Activated CD4-positive, alpha-beta memory T cell treated with anti-CD3 and anti-CD28 coated beads for 36 hours (primary cell): ENCODE data around the gene LRP1. TPM values are rescaled to one million over a fixed set of nuclear protein-coding genes. Genes with fewer than 3 reads are reported as not detected.

Experiments
- CTCF ChIA-PET: fragments of 350-600 bp; sonication (Branson Sonifier 250); formaldehyde crosslinking; loops from one replicate; lab custom pipeline; 2021; ENCODE audit warnings: antibody characterized with exemption, inconsistent platforms; lab: Charles Lee
- POLR2A ChIA-PET: fragments of 350-600 bp; sonication (Branson Sonifier 250); formaldehyde crosslinking; loops from one replicate; lab custom pipeline; 2021; ENCODE audit warnings: antibody characterized with exemption; lab: Charles Lee
- DNase-seq: peaks from one replicate; pipeline ENCODE4 v3.0.0-alpha.2; 2020
- H3K27ac Mint-ChIP-seq: one replicate; pipeline ENCODE4 v1.8.0; 2021; ENCODE audit warnings: mixed read lengths
- H3K27me3 Mint-ChIP-seq: one replicate; pipeline ENCODE4 v1.8.0; 2021; ENCODE audit warnings: mixed read lengths
- H3K36me3 Mint-ChIP-seq: one replicate; pipeline ENCODE4 v1.8.0; 2021; ENCODE audit warnings: mixed read lengths
- H3K4me1 Mint-ChIP-seq: one replicate; pipeline ENCODE4 v1.8.0; 2021; ENCODE audit warnings: low read depth, mixed read lengths
- H3K4me3 Mint-ChIP-seq: one replicate; pipeline ENCODE4 v1.8.0; 2021; ENCODE audit warnings: mild to moderate bottlenecking, mixed read lengths
- H3K9me3 Mint-ChIP-seq: one replicate; pipeline ENCODE4 v1.8.0; 2021; ENCODE audit warnings: mixed read lengths
- intact Hi-C: fragments of 100-400 bp; cut with micrococcal nuclease; formaldehyde crosslinking; loops from one replicate; pipeline ENCODE4 v1.15.1; 2023
- total RNA-seq, 2 experiments: library from RNA; stranded (reverse); gene quantifications; one replicate each; pipeline ENCODE4 v1.2.3, GENCODE V29; 2021

LRP1 gene
- total RNA-seq, 2 experiments from 2014 or later, result 1.4 TPM

GRCh38 chr12:57094208-57095160, 33.8 kb upstream of the LRP1 start:
- CTCF ChIA-PET, result interaction anchor here (0.7 to 14.4 kb wide), 12 partner anchors 9 to 93 kb away, joined by 3 to 251 read pairs (median 4); partner anchors contain the start of genes NEMP1 and STAT6
- peak; percentile 10 for DNase-seq
- Mint-ChIP-seq H3K4me1 (peaks cover 59% of the 10 kb centered on the region), H3K9me3 (no peaks in the 10 kb centered on the region), H3K4me3 (peak overlapping the region; percentile 7), H3K27ac (peak overlapping the region; percentile 92), H3K27me3 (no peaks in the 10 kb centered on the region), H3K36me3 (peaks cover 69% of the 10 kb centered on the region)
- intact Hi-C loops, result no loop called here
- POLR2A ChIA-PET, result interaction anchor here (0.7 to 9.6 kb wide), 9 partner anchors 9 to 966 kb away, joined by 3 to 83 read pairs (median 4); partner anchors contain the start of gene STAT6

- Mint-ChIP-seq H3K27ac (peak overlapping the region; percentile 92), H3K4me3 (no peak overlapping the region), H3K4me1 (peaks cover 52% of the 10 kb centered on the region), H3K27me3 (no peaks in the 10 kb centered on the region), H3K9me3 (no peaks in the 10 kb centered on the region), H3K36me3 (peaks cover 73% of the 10 kb centered on the region)
- ChIA-PET CTCF (interaction anchor here (1.2 to 14.4 kb wide), 3 partner anchors 13 to 21 kb away, joined by 3 to 251 read pairs (median 62); partner anchors contain the start of genes NEMP1 and STAT6), POLR2A (interaction anchor here (1.2 to 9.6 kb wide), 3 partner anchors 11 to 17 kb away, joined by 4 to 83 read pairs (median 4); partner anchors contain the start of genes NEMP1 and STAT6)
- intact Hi-C loops, result no loop called here
- DNase-seq, result peak; percentile 9
Observed at GRCh38 chr12:57095440-57095839, 32.8 kb upstream of the LRP1 start.

- Mint-ChIP-seq H3K27me3 (no peaks in the 10 kb centered on the region), H3K4me1 (peaks cover 45% of the 10 kb centered on the region), H3K4me3 (no peak overlapping the region), H3K27ac (peak overlapping the region; percentile 92), H3K36me3 (peaks cover 68% of the 10 kb centered on the region), H3K9me3 (no peaks in the 10 kb centered on the region)
- POLR2A ChIA-PET, result interaction anchor here (0.9 to 9.6 kb wide), 5 partner anchors 8 to 32 kb away, joined by 3 to 83 read pairs (median 4); partner anchors contain the start of genes NEMP1 and STAT6
- intact Hi-C loops, result no loop called here
- CTCF ChIA-PET, result interaction anchor here (1.2 to 14.4 kb wide), 3 partner anchors 12 to 22 kb away, joined by 3 to 251 read pairs (median 62); partner anchors contain the start of genes NEMP1 and STAT6
- peak; percentile 6 for DNase-seq
Observed at GRCh38 chr12:57096099-57096572, 32.1 kb upstream of the LRP1 start.

- POLR2A ChIA-PET, result interaction anchor here (0.9 to 9.6 kb wide), 4 partner anchors 9 to 32 kb away, joined by 3 to 83 read pairs (median 4); partner anchors contain the start of gene STAT6
Observed at GRCh38 chr12:57096748-57097553, 31.3 kb upstream of the LRP1 start.

GRCh38 chr12:57097554-57097835, 30.8 kb upstream of the LRP1 start:
- CTCF ChIA-PET, result interaction anchor here (0.7 to 14.4 kb wide), 3 partner anchors 10 to 23 kb away, joined by 4 to 251 read pairs (median 62); partner anchors contain the start of genes NEMP1 and STAT6
- no peaks in the 10 kb centered on the region for H3K27me3 Mint-ChIP-seq
- H3K4me1 Mint-ChIP-seq, result peaks cover 41% of the 10 kb centered on the region
- DNase-seq, result no peak
- POLR2A ChIA-PET, result interaction anchor here (1.7 to 9.6 kb wide), 2 partner anchors 10 to 13 kb away, joined by 5 to 83 read pairs; partner anchors contain the start of gene STAT6
- H3K36me3 Mint-ChIP-seq, result peaks cover 65% of the 10 kb centered on the region
- no peak overlapping the region for H3K27ac Mint-ChIP-seq
- intact Hi-C loops, result no loop called here
- no peaks in the 10 kb centered on the region for H3K9me3 Mint-ChIP-seq
- no peak overlapping the region for H3K4me3 Mint-ChIP-seq

More at GRCh38 chr12:57096748-57097553, 31.3 kb upstream of the LRP1 start:
- peak; percentile 8 for DNase-seq
- peaks cover 63% of the 10 kb centered on the region for H3K36me3 Mint-ChIP-seq
- peaks cover 41% of the 10 kb centered on the region for H3K4me1 Mint-ChIP-seq
- CTCF ChIA-PET, result interaction anchor here (7.8 to 14.4 kb wide), 2 partner anchors 15 to 22 kb away, joined by 62 to 251 read pairs; partner anchors contain the start of genes NEMP1 and STAT6
- H3K4me3 Mint-ChIP-seq, result no peak overlapping the region
- no peaks in the 10 kb centered on the region for H3K9me3 Mint-ChIP-seq
- intact Hi-C loops, result no loop called here
- no peaks in the 10 kb centered on the region for H3K27me3 Mint-ChIP-seq
- peak overlapping the region; percentile 92 for H3K27ac Mint-ChIP-seq

- Mint-ChIP-seq H3K9me3 (no peaks in the 10 kb centered on the region), H3K36me3 (peaks cover 55% of the 10 kb centered on the region), H3K4me1 (peaks cover 32% of the 10 kb centered on the region), H3K27me3 (no peaks in the 10 kb centered on the region), H3K4me3 (no peak overlapping the region), H3K27ac (peak overlapping the region; percentile 65)
- CTCF ChIA-PET, result interaction anchor here (1.0 to 14.4 kb wide), 4 partner anchors 13 to 83 kb away, joined by 3 to 251 read pairs (median 34); partner anchors contain the start of genes NEMP1 and STAT6
- no peak for DNase-seq
- intact Hi-C loops, result no loop called here
- POLR2A ChIA-PET, result interaction anchor here (0.5 to 9.6 kb wide), 4 partner anchors 8 to 25 kb away, joined by 3 to 83 read pairs (median 6); partner anchors contain the start of gene STAT6
Observed at GRCh38 chr12:57098546-57098945, 29.7 kb upstream of the LRP1 start.

- ChIA-PET CTCF (interaction anchor here (1.0 to 14.4 kb wide), 5 partner anchors 12 to 83 kb away, joined by 3 to 251 read pairs (median 7); partner anchors contain the start of genes NEMP1 and STAT6), POLR2A (interaction anchor here (0.5 to 9.6 kb wide), 5 partner anchors 9 to 25 kb away, joined by 3 to 83 read pairs (median 4); partner anchors contain the start of gene STAT6)
- no peak for DNase-seq
- H3K4me3 Mint-ChIP-seq, result no peak overlapping the region
- intact Hi-C loops, result no loop called here
- peak overlapping the region; percentile 65 for H3K27ac Mint-ChIP-seq
- H3K9me3 Mint-ChIP-seq, result no peaks in the 10 kb centered on the region
- peaks cover 34% of the 10 kb centered on the region for H3K4me1 Mint-ChIP-seq
- H3K27me3 Mint-ChIP-seq, result no peaks in the 10 kb centered on the region
- H3K36me3 Mint-ChIP-seq, result peaks cover 57% of the 10 kb centered on the region
Observed at GRCh38 chr12:57099047-57099714, 29.1 kb upstream of the LRP1 start.

GRCh38 chr12:57099766-57100165, 28.5 kb upstream of the LRP1 start:
- Mint-ChIP-seq H3K9me3 (no peaks in the 10 kb centered on the region), H3K4me1 (peaks cover 34% of the 10 kb centered on the region), H3K36me3 (peaks cover 60% of the 10 kb centered on the region), H3K4me3 (no peak overlapping the region), H3K27me3 (no peaks in the 10 kb centered on the region), H3K27ac (peak overlapping the region; percentile 66)
- ChIA-PET POLR2A (interaction anchor here (0.5 to 9.6 kb wide), 4 partner anchors 10 to 23 kb away, joined by 3 to 83 read pairs (median 5); partner anchors contain the start of gene STAT6), CTCF (interaction anchor here (1.0 to 14.4 kb wide), 4 partner anchors 12 to 37 kb away, joined by 3 to 251 read pairs (median 34); partner anchors contain the start of genes NEMP1 and STAT6)
- intact Hi-C loops, result no loop called here
- DNase-seq, result no peak

DNA sequence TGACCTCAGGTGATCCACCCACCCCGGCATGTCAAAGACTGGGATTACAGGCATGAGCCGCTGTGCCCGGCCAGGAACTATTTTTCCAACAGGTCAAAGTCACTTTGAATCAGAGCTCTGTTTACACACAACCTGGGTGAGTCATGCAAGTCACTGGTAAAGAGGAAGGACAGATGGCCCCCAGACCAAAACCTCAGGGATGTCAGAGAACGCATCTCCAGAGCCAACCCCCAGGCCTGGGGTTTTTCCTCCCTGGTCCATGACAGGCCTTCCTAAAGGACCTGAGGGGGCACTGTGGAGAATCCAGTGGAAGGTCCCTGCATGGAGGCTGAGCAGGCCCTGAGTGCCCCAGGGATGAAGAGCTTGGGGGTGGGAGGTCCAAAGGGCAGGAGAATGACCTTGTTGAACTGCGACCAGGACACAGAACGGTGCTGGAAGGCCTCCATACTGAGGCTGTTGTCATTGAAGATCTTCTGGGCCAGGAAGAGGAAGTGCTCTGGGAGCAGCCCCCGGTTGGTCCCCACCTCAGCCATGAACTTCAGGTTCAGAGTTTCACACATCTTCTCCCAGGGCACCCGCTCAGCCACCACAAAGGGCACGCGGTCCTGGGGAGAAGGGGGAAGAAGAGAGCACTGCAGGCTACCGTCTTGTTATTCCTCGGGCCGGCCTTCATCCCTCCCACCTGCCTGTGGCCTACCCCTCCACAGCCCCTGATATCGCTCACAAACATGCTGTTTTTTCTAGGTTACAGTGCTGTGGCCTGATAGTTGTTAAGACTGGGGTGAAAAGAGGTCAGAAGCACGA, 26.2 kb upstream of the LRP1 start:
- peaks cover 65% of the 10 kb centered on the region for H3K36me3 Mint-ChIP-seq
- no peak overlapping the region for H3K4me3 Mint-ChIP-seq
- DNase-seq, result no peak
- ChIA-PET CTCF (interaction anchor here (0.8 to 2.4 kb wide), 2 partner anchors 10 to 24 kb away, joined by 4 to 10 read pairs; partner anchors contain the start of gene STAT6), POLR2A (interaction anchor here (2.3 kb wide), 1 partner anchor 8 kb away, joined by 7 read pairs; no protein-coding TSS in a partner anchor)
- H3K9me3 Mint-ChIP-seq, result no peaks in the 10 kb centered on the region
- intact Hi-C loops, result no loop called here
- peaks cover 42% of the 10 kb centered on the region for H3K4me1 Mint-ChIP-seq
- H3K27ac Mint-ChIP-seq, result peak overlapping the region; percentile 76
- no peaks in the 10 kb centered on the region for H3K27me3 Mint-ChIP-seq
